Measurements from ENCODE around the gene CDSN.

- TF ChIP-seq JUN (IDR thresholded peaks at IDR 0.05; ENCODE audit: low read depth, low read length) (no peak), CTCF (IDR thresholded peaks at IDR 0.05; ENCODE audit: control extremely low read depth in 1 of 3, insufficient read depth in 1 of 3, low read depth in 1 of 3, low read length in 3 of 3) (no peak), TAF1 (IDR thresholded peaks at IDR 0.05; ENCODE audit: low read depth, low read length) (no peak), RAD21 (IDR thresholded peaks at IDR 0.05 in 1 of 2, conservative IDR thresholded peaks at IDR 0.05 in 1 of 2; ENCODE audit: low read depth in 2 of 2, low read length in 2 of 2) (no peak), SP1 (IDR thresholded peaks at IDR 0.05; ENCODE audit: low read depth, low read length) (no peak), POLR2AphosphoS5 (IDR thresholded peaks at IDR 0.05; ENCODE audit: low read depth, low read length) (no peak), CHD1 (IDR thresholded peaks at IDR 0.05; ENCODE audit: low read depth, low read length) (no peak), POLR2A (IDR thresholded peaks at IDR 0.05; ENCODE audit: control extremely low read depth in 1 of 2, low read depth in 2 of 2, low read length in 2 of 2) (no peak), RXRA (IDR thresholded peaks at IDR 0.05; ENCODE audit: insufficient read depth, low read depth, low read length) (no peak), EZH2 (IDR thresholded peaks at IDR 0.05; ENCODE audit: low read depth, low read length, severe bottlenecking) (no peak), NRF1 (IDR thresholded peaks at IDR 0.05; ENCODE audit: low read depth, low read length) (no peak), JUND (IDR thresholded peaks at IDR 0.05; ENCODE audit: low read length) (no peak), EP300 (IDR thresholded peaks at IDR 0.05; ENCODE audit: borderline replicate concordance in 1 of 2, low read depth in 2 of 2, low read length in 2 of 2) (no peak), ATF3 (IDR thresholded peaks at IDR 0.05; ENCODE audit: insufficient read depth, low read depth, low read length) (no peak)
These were observed 15.5 kb upstream of the CDSN start for GRCh38 chr6:31135710-31136109.

Data from H1 (cell line).